ENCODE measurements around the gene ATP5F1E. TPM values are rescaled to one million over a fixed set of nuclear protein-coding genes. Genes with fewer than 3 reads are reported as not detected.

The ATP5F1E gene
- total RNA-seq, 4 donors from 2014 or later: 7.2 to 33.0 (median 25.8) TPM

- Histone ChIP-seq H3K36me3 (peaks cover 0 to 39% (median 17%) of the 10 kb centered on the region in 4 donors), H3K27me3 (no peaks in the 10 kb centered on the region), H3K4me3 (no peak overlapping the region), H3K4me1 (peaks cover 0 to 9% (median 0%) of the 10 kb centered on the region in 4 donors), H3K9me3 (no peaks in the 10 kb centered on the region), H3K27ac (no peak overlapping the region)
- intact Hi-C loops (cut with DNase I; ENCODE audit: low total_unique reads) (no loop called here), in situ Hi-C loops (cut with MboI; ENCODE audit: low pct_ligation_motif_present in 1 of 4, low pct_unique_long_range_greater_than_20kb in 1 of 4, low sequenced_read_pairs in 3 of 4) (no loop called here)
- TF ChIP-seq POLR2A (IDR thresholded peaks at IDR 0.05) (no peak), CTCF (IDR thresholded peaks at IDR 0.05) (no peak), EP300 (IDR thresholded peaks at IDR 0.05; ENCODE audit: low read depth) (no peak), POLR2AphosphoS5 (IDR thresholded peaks at IDR 0.05) (no peak)
- peak; percentile 3 for DNase-seq
- 85 to 86% methylated on average over 11 of the region's 11 CpGs for WGBS, 2 donors (ENCODE audit: low coverage in 1 of 2)
Measured at GRCh38 chr20:58998656-58999055, 33.5 kb downstream of the ATP5F1E start.

DNA sequence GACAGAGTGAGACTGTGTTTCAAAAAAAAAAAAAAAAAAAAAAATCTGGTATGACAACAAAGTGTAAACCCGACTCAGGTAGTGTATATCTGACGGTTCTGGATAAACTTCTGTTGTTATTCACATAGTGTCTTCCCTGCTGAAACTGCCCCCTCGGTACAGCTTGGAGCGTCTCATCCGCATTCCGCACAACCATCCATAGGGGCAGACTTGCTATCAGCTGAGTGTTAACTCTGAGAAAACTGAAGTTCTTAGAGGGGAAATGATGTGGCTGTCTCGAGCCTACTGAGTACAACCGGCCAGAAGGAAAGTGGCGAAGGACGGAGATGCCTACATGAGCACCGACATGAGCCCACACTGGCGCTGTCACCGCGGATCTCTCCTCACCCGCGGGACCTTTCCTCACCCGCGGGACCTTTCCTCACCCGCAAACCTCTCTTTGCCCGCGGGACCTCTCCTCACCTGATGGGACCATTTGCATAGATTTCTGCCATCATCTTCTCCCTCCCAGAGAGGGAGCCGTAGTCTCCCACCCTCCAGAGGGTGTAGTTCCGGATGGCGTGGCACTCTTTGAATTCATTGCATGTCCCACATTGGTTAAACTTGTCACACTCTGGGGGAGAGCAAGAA, 34.9 kb downstream of the ATP5F1E start:
- no peaks in the 10 kb centered on the region for H3K9me3 ChIP-seq

DNA sequence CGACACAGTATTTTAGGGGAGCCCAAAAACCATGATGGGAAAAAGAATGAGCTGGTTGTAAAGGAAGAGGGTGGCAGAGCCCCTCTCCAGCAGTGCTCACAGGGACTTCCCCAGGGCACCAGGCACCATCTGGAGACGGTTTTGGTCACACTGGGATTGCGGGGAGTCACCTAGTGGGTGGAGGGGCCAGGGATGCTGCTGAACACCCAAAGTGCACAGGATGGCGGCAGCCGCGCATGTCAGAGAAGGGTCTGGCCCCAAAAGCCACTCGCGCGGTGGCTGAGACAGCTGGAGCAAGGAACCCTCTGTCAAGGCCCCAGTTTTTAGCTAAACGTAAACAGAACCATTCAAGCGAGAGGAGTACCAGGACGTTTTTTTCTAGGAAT, 35.9 kb downstream of the ATP5F1E start:
- 88 to 93% methylated on average over 7 to 12 of the region's 12 CpGs for WGBS, 2 donors (ENCODE audit: low coverage in 1 of 2)
- intact Hi-C loops (cut with DNase I; ENCODE audit: low total_unique reads): no loop called here
- Histone ChIP-seq H3K4me3 (no peak overlapping the region), H3K27me3 (no peaks in the 10 kb centered on the region), H3K27ac (no peak overlapping the region), H3K4me1 (no peaks in the 10 kb centered on the region), H3K36me3 (peaks cover 0 to 49% (median 24%) of the 10 kb centered on the region in 4 donors), H3K9me3 (no peaks in the 10 kb centered on the region)
- DNase-seq: no peak
- TF ChIP-seq POLR2AphosphoS5 (IDR thresholded peaks at IDR 0.05) (no peak), EP300 (IDR thresholded peaks at IDR 0.05; ENCODE audit: low read depth) (no peak), POLR2A (IDR thresholded peaks at IDR 0.05) (no peak), CTCF (IDR thresholded peaks at IDR 0.05) (no peak)
- in situ Hi-C loops (cut with MboI; ENCODE audit: low pct_ligation_motif_present in 1 of 4, low pct_unique_long_range_greater_than_20kb in 1 of 4, low sequenced_read_pairs in 3 of 4): no loop called here

More for the DNA sequence above, 34.9 kb downstream of the ATP5F1E start:
- no peak overlapping the region for H3K4me3 ChIP-seq
- H3K27ac ChIP-seq: no peak overlapping the region
- peaks cover 0 to 49% (median 22%) of the 10 kb centered on the region in 4 donors for H3K36me3 ChIP-seq
- no peak for DNase-seq
- H3K27me3 ChIP-seq: no peaks in the 10 kb centered on the region
- no peak for TF ChIP-seq CTCF (IDR thresholded peaks at IDR 0.05)
- no peak for TF ChIP-seq POLR2AphosphoS5 (IDR thresholded peaks at IDR 0.05)
- TF ChIP-seq POLR2A (IDR thresholded peaks at IDR 0.05): no peak
- TF ChIP-seq EP300 (IDR thresholded peaks at IDR 0.05; ENCODE audit: low read depth): no peak
- no peaks in the 10 kb centered on the region for H3K4me1 ChIP-seq
- in situ Hi-C loops (cut with MboI; ENCODE audit: low pct_ligation_motif_present in 1 of 4, low pct_unique_long_range_greater_than_20kb in 1 of 4, low sequenced_read_pairs in 3 of 4) (no loop called here), intact Hi-C loops (cut with DNase I; ENCODE audit: low total_unique reads) (no loop called here)
- WGBS, 2 donors (ENCODE audit: low coverage in 1 of 2): 73 to 95% methylated on average over 2 to 24 of the region's 24 CpGs

DNA sequence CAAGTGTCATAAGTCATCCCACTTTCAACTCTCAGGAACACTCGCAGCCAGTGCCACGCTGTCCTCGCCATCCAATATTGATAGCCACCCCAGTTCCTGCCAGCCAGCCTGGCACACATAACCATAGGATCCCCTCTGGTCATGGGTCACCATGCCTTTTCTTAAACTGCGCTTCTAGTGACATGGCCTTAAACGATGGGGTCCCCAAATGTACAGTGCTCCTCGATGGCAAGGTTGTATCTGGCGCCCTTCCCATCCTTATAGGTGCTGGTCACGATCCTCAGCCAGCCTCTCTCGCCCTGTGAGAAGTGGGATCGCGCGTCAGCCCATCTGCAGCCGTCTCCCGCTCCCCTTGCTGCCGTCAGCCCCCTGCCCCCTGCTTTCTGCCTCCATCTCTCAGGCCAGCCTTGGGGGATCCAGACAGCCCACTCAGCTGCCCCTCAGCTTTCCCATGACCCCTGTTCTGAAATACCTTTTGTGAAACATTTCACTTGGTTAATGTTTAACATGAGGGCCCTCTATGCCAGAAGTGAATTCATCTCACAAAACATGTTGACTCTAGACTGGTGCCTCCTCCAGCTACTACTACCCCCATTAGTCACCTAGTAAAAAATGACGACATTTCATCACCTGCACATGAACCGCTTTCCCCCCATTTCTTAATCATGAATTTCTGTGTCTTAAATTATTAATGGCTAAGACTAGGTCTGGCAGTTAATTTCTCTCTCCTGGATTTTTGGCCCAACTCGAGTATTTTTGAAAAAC, 36.5 kb downstream of the ATP5F1E start:
- Histone ChIP-seq H3K4me3 (no peak overlapping the region), H3K9me3 (no peaks in the 10 kb centered on the region), H3K27me3 (no peaks in the 10 kb centered on the region), H3K36me3 (peaks cover 0 to 55% (median 27%) of the 10 kb centered on the region in 4 donors), H3K4me1 (no peaks in the 10 kb centered on the region), H3K27ac (no peak overlapping the region)
- WGBS, 2 donors (ENCODE audit: low coverage in 1 of 2): 72 to 81% methylated on average over 3 to 18 of the region's 18 CpGs
- in situ Hi-C loops (cut with MboI; ENCODE audit: low pct_ligation_motif_present in 1 of 4, low pct_unique_long_range_greater_than_20kb in 1 of 4, low sequenced_read_pairs in 3 of 4) (no loop called here), intact Hi-C loops (cut with DNase I; ENCODE audit: low total_unique reads) (no loop called here)
- DNase-seq: no peak
- no peak for TF ChIP-seq POLR2A (IDR thresholded peaks at IDR 0.05)
- no peak for TF ChIP-seq EP300 (IDR thresholded peaks at IDR 0.05; ENCODE audit: low read depth)
- no peak for TF ChIP-seq CTCF (IDR thresholded peaks at IDR 0.05)
- TF ChIP-seq POLR2AphosphoS5 (IDR thresholded peaks at IDR 0.05): no peak

Measured in transverse colon (tissue), 4 donors.